CD4-positive, alpha-beta T cell treated with Interleukin-2 at 100 ng/mL for 4 hours (primary cell): ENCODE data around the gene ESAM.
A peak's percentile ranks its signal among the peaks of the same experiment; 100 is the strongest.

Experiments used
- DNase-seq: peaks from one replicate; pipeline ENCODE4 v3.0.0-alpha.2; 2020; ENCODE audit warnings: low spot score

ESAM gene

DNA sequence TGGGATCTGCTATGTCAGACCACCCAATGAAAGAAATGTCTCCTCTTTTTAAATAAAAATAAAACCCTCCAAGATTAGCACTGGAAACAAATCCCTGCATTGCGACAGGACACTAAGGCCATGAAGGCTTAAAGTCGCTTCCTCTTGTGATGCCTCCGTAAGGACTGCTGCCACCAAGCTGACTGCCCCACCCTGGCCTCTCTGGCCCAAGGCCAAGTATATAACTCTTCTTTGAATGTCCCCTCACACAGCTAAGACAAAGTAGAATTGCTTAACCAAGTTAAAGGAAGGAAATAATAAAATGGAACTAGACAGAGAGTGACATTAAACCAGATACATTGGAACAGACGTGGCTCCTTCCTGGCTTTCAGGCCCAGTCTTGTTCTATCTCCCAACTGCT, 29.9 kb downstream of the ESAM start:
- no peak for DNase-seq

DNA sequence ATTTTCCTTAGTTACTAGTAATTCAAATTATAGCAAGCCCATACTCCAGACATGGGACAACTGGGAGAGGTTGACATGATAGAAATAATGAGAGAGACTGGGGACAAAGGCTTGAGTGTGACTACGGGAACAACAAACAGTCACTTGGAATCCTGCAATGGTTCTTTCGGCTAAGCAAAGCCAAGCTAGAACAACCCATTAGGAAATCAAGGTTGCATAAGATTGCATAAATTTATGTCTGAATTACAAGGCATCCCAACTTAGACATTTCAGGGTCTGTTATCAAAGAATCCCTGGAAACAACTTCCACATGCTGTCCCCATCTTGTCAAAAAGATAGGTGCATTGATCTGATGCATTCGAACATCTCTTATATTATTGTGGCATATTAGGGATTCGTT, 32.5 kb downstream of the ESAM start:
- DNase-seq = no peak

DNA sequence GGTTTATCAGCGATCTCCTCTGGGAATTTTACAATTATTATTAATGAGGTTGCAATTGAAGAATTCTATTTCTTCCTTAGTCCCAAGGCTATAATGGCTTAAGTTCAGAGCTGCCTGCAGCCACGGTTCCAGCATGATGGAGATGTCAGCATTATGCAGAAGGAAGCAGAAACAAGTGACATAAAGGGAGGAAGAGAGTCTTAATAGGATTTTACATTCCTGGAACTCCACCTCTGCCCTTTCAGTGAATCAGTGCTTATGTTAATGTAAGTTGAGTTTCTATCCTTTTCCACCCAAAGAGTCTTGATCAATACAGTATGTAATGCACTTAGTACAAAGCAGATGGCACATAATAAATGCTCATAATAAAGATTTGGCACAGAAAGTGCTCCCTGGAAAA, 34.0 kb downstream of the ESAM start:
- no peak for DNase-seq

DNA sequence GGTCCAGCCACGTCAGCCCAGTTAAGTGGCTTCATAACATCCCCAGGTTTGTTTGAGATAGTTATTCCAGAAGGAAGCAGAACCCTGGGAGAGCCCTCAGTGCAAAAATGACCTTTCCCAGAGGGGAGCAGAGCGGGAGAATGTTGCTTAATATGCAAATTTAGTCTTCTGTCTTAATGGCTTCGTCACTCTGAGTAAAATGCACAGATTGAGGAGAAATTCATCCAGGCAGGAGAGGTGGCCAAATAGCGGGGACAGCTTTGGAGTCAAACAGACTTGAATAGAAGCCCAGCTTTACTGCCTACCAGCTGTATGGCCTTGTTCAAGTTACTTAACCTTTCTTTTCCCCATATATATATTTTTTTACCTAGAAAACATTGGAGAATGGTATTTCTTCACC, 34.6 kb downstream of the ESAM start:
- no peak for DNase-seq

DNA sequence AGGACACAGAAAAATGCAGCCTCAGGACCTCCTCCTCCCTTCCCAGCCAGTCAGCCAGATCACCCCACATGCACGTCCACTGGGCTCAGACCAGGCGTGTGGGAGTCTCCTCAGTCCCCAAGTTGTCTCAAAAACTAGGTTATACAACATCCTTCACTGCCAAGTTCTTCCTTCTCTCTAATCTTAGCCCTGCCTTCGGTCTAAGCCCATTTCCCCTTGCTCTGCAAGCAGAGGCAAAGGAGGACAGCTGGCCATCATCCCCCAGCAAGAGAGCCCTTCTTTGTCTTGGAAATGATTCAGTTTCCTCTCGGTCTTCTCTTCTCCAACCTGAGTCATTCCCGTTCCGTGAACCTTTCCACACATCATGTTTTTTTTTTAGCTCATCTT, 36.4 kb downstream of the ESAM start:
- no peak for DNase-seq

DNA sequence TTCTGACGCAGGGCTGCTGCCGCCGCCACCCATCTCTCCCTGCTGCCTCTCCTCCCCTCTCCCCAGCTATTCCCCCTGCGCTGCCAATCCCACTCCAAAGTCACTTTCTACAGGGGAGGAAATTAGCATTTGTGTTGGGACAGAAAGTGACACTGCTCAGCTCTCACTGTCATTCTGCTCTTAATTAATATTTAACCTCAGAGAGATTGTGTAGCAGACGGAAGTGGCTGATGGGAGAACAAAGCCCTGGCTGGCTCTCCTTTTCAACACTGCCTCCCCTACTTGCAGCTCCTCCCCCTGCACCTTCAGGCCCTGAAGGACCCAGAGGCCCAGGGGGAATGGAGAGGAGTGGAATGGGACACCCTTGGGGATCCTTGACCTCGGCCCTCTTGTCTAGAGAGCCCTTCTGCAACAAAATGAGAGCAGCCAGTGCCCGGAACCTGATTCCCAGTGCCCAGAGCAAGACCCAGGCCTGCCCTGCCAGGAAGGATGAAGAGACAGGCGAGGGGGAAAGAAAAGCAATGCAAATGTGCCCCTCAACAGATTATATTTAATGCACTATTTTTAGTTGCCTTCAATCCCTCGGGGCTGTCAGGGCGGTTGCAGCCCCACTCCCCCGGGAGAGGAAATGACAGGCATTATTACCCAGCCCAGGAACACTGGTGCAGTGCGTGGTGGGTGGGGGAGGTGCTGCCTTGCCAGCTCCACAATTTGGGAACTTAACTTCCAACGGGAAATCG, 36.9 kb downstream of the ESAM start:
- DNase-seq = no peak

DNA sequence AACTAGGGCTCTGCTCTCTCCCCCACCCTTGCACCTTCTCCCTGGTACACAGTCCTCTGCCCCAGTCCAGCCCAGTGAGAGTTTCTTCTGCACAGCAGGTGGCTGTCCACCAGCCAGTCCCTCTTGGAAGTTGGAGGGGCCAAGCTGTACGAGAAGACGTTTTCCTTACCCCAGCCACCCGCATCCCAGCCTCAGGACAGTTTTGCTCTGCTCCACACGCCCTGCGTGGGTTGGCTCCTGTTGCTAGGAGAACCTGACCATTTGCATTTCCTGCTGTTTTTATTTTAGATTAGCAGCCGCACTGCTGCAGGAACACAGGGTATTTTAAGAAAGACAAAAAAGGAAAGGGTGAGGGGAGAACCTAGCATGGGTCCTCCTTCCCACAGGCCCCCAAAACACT, 39.9 kb downstream of the ESAM start:
- no peak for DNase-seq

DNA sequence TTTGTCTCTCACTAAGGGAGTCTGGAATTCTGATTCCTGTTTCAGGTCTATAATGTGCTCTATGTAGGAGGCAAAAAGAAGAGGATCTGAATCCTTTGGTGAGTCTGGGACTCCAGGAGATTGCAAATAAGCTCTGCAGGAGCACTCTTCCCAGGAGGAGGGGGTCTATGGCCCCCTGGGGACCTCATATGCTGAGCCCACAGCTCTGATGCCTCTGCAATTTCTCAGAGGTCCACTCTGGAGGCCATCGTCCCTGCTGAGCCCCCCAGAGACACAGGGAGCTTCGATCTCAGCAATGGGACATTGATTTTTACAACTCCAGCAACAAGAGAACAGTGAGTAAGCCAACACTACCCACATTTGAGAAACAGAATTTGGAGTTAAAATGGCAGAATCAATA, 42.6 kb downstream of the ESAM start:
- DNase-seq = no peak

DNA sequence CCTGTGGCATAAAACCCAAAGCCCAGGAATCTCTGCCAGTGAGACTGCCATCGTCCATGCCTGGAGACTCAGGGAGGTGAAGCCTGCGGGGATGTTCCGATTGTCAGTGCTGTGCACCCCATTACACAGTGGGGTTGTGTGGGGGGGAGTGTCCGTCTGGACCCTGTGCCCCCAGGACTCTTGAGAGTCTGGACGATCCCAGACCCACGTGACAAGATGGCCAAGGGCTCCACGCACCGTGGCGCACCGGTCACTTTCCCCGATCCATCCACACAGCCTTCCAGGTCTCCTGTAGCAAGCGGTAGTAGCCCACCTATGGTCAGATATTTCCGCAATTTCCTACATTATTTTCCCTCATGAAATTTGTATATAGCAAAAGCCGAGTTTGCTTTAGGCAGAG, 43.3 kb downstream of the ESAM start:
- DNase-seq = no peak

DNA sequence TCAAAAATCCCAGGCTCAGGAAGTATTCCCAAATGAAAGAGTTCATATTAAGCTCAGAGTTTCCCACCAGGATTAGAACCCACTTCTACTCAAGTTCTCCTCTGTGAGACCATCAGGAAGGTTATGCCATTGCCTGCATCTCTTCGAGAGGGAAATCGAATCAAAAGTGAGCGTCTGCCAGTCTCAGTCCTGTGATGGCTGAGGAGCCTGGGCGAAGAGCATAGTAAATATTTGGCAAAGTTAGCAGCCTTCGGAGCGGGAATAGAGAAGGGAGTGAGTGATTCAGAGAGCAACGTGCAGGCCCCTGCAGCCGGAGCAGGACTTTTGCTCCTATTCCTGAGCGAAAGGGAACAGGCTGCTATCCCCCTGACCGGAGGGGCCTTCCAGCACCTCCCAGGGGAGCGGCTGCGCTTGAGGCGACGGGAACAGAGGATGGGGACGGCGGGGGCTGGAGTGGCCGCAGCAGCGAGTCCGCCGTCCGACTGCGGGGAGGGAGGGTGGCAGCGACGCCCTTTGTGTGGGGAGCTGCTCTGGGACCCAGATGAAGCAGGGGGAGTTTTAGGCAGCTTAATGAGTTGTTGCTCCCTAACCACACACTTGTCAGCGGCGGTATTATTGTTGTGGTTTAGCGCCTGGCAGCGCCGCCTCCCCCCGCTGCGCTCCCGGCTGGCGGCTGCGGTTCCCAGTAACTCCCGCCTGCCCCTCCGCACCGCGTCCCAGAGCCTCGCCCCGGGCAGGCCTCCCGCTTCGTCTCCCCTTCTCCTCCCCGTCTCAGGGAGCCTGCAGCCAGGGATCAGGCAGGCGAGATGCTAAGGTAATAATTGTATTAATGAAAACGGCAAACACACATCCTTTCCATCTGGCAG, 44.1 kb downstream of the ESAM start:
- peak; percentile 12 for DNase-seq

DNA sequence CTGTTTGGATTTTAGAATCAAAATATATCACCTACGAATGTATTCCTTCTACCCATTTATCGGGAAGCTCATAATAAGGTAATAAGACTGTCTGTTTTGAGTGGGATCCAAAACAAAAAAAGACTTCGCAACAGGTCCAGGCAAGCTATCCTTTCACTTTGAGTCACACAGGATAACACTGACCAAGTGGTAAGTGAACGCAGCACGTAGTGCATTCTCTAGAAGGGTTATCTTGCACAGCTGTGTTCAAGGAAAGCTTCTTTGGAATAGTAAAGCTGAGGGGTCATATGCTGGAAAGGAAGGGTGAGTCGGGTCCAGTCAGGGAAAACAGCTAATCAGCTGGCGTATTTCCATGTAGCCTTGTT, 44.7 kb downstream of the ESAM start:
- no peak for DNase-seq

DNA sequence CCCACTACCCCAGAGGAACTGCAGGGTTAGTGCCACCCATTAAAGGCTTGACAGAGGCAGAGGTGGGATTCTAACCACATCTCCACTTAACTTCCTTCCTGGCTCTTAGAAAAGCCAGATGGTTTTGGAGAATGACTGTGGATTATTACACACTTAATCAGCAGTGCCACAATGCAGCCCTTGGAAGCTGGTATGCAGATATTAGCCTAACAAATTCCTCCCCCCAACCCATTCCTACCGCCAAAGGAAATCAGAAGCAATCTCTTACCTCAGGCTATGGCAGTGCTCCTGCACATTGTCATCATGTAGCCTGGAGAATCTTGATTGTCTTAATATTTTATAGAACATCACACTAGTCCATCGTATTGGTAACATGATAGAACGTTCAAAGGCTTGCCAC, 45.5 kb downstream of the ESAM start:
- no peak for DNase-seq

DNA sequence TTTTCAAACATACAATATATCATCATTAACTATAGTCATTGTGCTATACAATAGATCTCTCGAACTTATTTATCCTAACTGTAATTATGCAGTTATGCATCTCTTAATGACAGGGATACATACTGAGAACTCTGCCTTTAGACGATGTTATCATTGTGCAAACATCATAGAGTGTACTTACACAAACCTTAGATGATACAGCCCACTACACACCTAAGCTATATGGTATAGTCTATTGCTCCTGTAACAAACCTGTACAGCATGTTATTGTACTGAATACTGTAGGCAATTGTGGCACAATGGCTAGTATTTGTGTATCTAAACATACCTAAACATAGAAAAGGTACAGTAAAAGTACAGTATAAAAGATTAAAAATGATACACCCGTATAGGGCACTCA, 49.7 kb downstream of the ESAM start:
- no peak for DNase-seq

DNA sequence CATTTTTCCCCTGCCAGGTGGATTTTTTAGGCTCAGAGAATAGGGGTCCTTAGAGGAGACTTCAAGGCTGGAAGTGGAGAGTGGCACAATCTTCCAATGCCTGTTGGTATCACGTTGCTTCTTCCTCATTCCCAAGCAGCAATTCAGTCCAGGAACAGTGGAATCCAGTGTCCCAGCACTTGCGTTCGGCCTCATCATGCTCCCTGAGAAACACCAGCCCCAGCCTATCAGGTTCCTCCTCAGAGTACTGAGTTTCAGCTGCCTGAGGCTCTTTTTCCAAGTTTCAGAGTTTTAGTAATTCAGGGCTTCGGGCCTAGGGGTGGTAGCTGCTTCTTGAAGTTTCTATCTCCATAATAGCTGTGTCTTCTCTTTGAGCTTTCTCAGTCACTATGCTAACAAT, 54.3 kb downstream of the ESAM start:
- no peak for DNase-seq
